Neural progenitor cell (in vitro differentiated cells): ENCODE data around the gene VPS37B.

Experiments
- EZH2 ChIP-seq: fragments of 200-600 bp; sonication (generic); IDR thresholded peaks from 2 replicates; pipeline ENCODE4 v1.6.1; 2017; ENCODE audit warnings: antibody characterized with exemption, mild to moderate bottlenecking, moderate library complexity
- TF ChIP-seq, protein P1 (sequence below): fragments of 200-600 bp; sonication (generic); IDR thresholded peaks from 2 replicates; pipeline ENCODE4 v1.5.1; 2017; ENCODE audit warnings: antibody characterized with exemption, mild to moderate bottlenecking

DNA sequence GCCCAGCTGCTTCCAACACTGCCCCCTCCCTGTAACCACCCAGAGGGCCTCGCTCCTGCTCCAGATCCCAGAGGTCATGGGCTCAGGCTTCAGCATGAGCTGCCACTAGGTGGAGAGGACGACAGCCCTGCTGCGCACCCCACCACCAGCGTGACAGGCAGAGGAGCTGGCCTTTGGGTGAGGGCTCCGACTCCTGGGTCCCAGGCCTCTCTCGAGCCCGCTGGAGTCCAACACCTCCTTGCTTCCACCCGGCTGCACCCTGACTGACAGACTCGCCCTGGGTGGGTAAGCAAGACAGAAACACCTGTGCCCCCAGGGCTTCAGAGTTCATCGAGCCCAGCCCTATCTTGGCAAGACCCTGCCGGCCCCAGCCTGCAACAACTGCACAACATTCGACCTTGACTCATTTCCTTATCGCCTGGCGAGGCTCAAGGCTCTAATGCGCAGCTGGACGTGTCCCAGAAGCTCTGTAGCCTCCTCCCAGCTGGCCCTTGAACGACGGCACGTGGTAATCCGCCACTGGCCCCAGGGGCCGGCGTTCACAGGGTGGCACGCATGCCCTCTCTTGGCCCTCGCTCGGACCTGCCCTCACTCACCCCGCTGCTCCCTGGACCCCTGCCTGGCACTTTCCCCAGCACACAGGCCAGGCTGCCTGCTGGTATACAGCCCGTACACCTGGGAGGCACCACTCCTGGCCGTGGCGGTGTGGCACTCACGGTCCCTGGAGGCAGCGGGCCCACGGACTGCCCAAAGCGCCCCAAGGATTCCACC lies 28.0 kb downstream of the VPS37B start:
- TF ChIP-seq, protein P1, sequence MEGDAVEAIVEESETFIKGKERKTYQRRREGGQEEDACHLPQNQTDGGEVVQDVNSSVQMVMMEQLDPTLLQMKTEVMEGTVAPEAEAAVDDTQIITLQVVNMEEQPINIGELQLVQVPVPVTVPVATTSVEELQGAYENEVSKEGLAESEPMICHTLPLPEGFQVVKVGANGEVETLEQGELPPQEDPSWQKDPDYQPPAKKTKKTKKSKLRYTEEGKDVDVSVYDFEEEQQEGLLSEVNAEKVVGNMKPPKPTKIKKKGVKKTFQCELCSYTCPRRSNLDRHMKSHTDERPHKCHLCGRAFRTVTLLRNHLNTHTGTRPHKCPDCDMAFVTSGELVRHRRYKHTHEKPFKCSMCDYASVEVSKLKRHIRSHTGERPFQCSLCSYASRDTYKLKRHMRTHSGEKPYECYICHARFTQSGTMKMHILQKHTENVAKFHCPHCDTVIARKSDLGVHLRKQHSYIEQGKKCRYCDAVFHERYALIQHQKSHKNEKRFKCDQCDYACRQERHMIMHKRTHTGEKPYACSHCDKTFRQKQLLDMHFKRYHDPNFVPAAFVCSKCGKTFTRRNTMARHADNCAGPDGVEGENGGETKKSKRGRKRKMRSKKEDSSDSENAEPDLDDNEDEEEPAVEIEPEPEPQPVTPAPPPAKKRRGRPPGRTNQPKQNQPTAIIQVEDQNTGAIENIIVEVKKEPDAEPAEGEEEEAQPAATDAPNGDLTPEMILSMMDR: peak; percentile 38
- TF ChIP-seq EZH2: no peak
